ENCODE data around the gene NOP14.

NOP14 gene

DNA sequence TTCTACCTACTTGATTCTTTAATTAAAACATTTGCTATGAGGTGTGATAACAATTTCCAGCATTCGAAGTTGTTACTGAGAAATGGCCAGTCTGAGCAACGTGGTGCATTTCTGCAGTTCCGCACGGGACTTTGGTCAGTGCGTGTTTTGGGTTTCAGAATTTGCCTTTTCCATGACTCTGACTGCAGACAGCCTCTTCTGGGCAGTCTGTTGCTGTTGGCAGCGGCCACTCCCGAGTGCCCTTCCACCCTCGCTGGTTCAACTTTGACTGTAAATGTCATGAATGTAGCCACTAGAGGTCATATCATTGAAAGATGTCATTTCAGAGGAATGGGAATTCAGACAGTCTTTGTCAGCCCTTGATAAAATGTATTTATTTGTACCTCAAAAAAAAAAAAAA lies 53.6 kb downstream of the NOP14 start:
- no peak for DNase-seq

DNA sequence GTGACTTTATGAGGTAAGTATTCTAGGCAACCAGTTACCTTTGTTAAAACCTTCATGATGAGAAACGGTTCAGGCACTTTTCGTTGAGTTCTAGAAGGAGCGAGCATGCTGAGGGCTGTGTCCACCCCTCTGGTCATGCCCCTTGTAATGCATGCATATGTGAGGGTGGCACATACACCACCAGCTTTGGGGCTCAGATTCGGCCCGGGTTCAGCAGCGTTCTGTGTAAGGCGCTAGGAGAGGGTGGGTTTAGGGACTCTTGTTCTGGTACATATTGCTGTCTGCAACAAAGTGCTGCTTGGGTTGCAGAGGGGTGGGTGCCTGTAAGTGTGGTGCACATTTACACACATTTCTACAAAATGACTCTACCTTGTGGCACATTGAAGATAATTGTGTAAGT lies 54.5 kb downstream of the NOP14 start:
- no peak for DNase-seq

DNA sequence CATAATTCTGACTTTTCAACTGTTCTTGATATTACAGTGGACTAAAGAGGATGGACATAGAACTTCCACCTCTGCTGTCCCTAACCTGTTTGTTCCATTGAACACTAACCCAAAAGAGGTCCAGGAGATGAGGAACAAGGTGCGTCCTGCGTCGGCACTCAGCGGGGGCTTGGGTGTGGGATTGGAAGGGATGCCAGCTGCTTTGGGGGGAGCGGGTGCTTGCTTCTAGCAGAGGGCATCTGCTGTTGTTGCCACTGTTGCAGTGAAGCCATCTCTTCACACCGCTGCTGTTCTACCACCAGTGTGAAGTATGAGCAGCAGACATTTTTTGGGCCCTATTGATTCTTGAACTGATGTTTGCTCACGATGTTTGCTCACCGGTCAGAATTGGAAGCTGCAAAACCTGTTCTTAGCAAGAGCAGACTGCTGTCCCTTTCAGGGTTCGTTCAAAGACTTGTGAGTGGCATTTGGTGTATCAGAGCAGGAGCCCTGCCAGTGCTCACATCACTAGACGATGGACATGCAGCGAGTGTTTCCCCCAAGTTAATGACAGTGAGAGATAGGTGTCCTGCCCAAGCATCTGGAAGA lies 55.4 kb downstream of the NOP14 start:
- DNase-seq: no peak

DNA sequence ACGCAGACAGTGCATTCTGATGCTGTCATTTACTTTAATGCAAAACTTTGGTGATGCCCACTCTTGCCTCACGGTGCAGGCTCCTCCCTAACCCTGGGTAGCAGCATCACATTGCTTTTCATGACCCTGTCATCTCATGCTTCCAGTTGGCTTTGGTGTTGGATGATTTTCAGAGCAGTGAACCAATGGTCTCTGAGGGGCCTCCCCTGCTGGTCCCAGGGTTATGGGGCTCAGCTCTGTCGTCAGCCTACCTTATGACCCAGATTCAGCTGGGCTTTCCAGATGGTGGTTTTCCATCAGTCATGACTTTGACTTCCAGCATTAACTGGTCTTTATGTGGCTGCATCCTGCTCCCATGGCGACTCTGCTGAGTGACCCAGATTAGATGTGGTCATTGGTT lies 56.0 kb downstream of the NOP14 start:
- no peak for DNase-seq

DNA sequence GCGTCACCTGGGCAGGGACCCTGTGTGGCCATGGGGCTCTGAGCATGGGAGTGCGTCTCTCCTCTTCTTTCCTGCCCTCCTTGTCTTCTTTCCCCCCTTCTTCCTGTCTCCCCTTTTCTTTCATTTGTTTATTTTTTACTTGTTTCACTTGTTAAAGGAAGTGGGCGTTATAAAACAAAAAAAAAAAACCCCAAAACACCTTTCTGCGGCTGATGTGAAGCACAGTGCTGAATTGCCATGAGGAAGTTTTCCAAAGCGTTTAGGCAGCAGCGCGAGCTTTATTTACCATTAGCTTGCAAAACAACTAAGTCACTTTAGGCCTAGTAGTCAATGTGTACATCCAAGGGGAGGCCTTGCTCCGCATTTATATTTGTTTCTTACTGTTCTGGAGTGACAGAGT lies 57.0 kb downstream of the NOP14 start:
- no peak for DNase-seq

DNA sequence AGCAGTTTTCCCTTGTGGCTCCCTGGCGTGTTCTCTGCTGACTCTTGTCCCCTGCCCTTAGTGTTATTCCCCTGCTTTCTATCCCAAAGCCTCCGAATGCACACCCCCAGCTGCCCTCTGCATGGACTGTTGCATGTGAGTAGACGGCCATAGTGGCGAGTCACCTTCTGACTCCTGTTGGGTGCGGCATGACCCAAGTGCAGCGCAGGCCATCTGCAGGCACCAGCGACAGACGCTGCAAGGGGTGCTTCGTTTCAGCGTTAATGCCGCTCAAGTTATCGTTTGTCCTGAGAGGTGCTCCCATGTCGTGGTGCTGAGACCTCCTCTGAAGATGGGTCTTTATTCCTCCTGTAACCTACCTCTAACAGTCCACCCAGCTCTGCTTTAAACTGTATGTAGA lies 57.7 kb downstream of the NOP14 start:
- DNase-seq: no peak

DNA sequence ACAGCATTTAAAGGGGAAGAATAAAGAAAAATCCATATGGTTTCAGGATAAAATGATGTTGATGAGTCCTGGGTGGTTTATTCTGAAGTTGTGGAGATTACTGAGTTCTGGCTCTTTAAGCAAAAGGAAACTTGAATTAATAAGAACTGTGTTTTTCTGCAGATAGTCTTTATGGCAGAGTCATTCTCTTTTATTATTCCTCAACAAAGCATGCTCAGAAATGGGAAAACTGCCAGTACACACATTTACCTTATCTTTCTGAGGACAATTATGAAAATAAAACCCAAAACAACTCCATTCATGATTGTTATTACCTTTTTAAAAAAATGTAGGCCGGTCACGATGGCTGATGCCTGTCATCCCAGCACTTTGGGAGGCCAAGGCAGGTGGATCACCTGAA lies 61.1 kb downstream of the NOP14 start:
- DNase-seq: no peak

DNA sequence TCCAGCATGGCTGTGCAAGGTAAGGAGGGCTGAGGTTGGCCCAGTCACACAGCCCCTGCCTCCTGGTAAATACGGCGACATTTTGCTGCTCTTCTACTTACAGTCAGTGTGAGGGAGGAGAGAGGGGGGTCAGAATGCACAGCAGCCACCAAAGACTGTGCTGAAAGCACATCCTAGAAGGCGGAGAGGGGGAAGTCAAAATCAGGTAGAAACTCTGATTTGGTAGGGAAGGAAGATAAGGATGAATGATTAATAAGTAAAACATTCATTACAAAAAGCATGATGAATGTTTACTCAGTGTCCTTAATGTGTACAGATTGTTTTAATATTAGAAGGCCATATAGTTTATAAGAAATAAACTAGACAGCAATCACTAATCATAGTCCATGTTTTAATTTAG lies 62.0 kb downstream of the NOP14 start:
- DNase-seq: no peak

DNA sequence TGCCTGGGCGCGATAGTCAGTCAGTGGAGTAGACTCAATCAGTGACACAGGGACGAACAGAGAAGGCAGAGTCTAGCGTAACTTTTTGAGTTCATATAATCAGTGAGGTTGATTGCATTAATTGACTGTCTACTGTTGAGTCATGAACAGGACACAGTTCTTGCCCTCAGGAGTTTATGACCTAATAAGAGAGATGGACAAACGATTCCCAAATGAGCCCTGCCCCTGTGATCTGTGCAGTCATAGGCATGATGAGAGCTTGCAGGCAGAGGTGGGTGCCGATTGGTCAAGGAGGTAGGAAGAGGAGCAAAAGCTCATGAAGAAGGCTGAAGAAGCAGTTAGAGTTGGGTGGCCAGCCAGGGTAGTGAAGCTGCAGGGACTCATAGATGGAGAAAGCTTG lies 62.5 kb downstream of the NOP14 start:
- DNase-seq: no peak

DNA sequence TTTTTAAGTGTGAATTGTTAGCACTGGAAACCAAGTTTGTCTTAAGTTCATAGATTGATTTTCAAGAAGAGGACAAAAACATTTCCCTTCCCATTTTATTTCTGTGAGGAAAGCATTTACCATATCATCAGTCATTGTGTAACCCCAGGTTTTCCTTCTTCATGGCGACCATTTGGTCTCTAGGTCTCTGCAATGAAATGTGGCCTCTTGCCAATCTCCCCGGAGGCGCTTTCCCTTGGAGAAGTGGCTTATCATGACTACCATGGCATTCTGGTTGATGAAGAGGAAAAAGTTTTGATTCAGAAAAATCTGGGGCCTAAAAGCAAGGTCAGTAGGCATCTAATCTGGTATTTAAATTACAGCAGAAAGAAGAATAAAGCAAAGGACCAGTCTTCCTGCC lies 65.2 kb downstream of the NOP14 start:
- no peak for DNase-seq

DNA sequence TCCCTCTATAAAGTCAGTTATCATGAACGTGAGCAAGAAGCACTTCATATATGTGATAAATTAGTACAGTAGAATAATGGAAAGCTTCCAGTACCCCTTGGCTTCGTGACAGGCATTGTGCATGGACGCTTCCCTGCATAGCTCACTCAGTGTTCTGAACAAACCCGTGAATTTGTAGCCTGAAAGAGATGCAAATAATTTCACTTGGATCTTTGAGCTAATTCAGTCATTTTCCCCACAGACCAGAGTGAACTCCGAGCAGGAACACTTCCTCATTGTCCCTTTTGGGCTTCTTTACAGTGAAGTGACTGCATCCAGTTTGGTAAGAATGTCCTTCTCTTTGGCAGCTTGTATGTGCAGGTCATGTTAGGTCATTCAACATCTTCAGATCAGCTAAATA lies 69.4 kb downstream of the NOP14 start:
- no peak for DNase-seq

DNA sequence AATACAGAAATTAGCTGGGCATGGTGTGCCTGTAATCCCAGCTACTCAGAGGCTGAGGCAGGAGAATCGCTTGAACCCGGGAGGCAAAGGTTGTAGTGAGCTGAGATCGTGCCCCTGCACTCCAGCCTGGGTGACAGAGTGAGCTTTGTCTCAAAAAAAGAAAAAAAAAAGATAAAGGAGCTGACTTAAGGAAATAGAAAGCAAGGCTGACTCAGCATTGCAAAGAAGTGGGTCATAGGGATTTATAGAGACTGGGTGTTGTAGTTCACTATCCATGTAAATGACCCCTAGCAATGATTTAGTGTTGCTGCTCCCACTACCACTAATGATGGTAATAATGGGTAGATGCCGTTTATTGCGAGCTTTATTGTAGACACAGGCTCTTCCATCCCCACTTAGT lies 71.9 kb downstream of the NOP14 start:
- no peak for DNase-seq

DNA sequence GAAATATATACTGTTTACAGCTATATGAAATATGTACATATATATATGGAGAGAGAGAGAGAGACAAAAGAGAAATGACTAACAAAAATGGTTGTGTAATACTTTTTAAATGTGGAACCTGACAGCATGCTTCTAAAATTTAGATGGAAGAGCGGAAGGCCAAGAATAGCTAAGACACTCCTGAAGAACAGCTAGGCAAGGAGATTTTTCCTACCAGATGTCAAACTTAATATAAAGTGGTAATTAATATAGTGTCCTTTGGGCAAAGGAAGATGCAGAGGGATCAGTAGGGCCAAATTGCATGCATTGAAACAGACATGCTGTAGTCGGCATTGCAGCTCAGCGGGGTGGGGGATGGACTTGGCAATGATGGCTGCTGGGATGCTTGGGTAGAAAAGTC lies 74.3 kb downstream of the NOP14 start:
- DNase-seq: no peak
